GM18511 (cell line): ENCODE data around the gene ULK3.
A peak's percentile ranks its signal among the peaks of the same experiment; 100 is the strongest.

Source experiments
- ATAC-seq: cut with Tn5 transposase; IDR thresholded peaks from one replicate; pipeline ENCODE4 v1.9.1; 2021; ENCODE audit warnings: mild to moderate bottlenecking, moderate library complexity; ENCODE audit not compliant: unreplicated experiment

ULK3 gene

DNA sequence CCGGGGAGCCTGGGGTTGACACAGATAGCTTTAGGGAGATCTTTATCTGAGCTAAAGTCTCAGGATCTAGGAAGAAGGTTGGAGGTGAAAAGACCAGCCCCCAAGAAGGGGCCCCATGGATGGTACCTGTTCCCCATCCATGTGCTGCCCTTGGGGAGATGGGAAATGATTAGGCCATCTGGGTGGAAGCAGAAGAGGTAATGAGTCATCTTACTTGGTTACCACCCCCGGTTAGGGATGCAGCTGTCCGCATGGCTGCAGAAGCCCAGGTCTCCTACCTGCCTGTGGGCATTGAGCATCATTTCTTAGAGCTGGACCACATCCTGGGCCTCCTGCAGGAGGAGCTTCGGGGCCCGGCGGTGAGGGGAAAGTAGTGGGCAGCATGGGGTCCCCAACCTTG, 19.6 kb downstream of the ULK3 start:
- ATAC-seq = no peak

DNA sequence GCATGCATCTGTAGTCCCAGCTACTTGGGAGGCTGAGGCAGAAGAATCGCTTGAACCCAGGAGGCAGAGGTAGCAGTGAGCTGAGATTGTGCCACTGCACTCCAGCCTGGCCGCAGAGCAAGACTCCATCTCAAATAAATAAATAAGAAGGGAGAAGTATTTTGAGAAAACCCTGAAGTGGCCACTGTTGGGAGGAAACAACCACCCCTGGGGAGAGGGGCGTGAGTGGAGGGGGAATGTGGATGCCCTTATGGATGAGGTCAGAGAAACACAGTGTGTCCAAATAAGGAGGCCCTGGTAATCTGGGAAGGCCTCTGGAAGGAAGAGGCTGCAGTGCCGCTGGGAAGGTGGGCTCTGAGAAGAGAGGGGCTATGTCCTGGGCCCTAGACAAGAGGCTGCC, 20.7 kb downstream of the ULK3 start:
- no peak for ATAC-seq

DNA sequence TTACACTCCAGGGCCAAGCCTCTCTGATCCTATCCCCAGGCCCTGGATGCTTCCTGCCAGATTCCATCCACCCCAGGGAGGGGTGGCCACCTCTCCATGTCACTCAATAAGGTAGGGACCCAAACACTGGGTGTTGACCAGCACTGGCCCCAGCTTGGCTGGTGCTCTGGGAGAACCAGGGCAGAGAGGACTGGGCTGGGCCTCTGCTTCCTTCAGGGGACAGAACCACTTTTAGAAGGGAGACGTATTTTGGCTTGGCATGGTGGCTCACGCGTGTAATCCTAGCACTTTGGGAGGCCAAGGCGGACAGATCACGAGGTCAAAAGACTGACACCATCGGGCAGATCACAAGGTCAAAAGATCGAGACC, 21.2 kb downstream of the ULK3 start:
- no peak for ATAC-seq

DNA sequence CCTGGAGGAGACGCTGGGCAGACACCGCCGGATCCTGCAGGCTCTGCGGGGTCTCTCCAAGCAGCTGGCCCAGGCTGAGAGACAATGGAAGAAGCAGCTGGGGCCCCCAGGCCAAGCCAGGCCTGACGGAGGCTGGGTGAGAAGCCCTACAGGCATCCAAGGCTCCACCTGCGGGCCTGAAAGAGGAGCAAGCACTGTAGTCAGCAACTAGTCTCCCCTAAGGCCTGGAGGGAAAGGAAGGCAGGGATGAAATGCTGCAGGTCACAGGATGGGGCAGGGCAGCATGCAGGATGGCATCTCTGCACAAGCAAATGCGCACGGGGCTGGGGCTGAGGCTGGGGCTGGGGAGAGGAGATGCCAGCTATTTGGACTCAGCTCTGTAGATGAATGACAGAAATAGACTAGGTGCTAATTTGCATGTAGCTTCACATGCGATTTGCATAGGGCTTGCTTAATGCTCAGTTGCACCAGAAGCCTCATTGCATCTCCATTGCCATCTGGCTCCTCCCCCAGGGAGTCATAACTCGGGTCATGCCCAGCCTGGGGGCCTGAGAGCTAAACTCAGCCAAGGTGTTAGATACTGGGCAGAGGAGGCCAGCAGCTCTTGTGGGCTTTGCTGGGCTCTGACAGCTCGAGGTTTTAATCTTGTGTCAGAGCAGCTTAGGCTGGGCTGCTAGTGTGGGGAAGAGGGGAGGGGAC, 21.7 kb downstream of the ULK3 start:
- peak; percentile 90 for ATAC-seq

DNA sequence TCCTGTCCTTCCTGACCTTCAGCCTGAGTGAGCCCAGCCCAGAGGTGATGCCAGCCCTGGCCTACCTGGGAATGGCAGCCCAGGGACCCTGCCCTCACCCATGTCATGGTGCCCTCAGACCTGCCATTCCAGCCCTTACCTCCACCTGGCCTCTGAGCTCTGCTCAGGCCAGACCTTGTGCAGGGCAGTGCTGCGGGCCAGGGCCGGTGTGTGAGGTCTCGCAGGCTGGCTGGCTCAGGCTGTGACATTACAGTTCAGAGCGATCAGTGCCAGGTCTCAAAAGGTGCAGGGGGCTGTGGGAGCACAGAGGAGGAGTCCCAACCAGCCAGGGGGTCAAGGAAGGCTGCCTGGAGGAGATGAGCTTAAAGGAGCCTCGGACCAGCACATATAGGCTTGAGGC, 22.9 kb downstream of the ULK3 start:
- no peak for ATAC-seq

DNA sequence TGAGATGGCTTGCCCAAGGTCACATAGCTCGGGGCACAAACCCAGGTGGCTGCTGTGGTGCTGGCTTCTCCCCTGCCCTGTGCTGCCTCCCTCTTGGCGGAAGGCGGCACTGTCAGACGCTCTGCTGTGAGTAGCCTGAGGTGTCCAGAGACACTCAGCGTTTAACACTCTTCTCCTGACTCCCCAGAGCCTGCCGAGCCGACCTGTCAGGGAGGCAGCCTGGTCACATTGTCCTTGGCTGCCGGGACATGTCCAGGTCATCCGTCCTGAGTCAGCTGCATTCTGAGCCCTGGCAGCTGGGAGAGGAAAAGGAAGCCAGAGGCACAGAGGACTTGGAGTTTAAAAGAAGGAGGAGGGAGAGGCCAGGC, 25.6 kb downstream of the ULK3 start:
- ATAC-seq = no peak

DNA sequence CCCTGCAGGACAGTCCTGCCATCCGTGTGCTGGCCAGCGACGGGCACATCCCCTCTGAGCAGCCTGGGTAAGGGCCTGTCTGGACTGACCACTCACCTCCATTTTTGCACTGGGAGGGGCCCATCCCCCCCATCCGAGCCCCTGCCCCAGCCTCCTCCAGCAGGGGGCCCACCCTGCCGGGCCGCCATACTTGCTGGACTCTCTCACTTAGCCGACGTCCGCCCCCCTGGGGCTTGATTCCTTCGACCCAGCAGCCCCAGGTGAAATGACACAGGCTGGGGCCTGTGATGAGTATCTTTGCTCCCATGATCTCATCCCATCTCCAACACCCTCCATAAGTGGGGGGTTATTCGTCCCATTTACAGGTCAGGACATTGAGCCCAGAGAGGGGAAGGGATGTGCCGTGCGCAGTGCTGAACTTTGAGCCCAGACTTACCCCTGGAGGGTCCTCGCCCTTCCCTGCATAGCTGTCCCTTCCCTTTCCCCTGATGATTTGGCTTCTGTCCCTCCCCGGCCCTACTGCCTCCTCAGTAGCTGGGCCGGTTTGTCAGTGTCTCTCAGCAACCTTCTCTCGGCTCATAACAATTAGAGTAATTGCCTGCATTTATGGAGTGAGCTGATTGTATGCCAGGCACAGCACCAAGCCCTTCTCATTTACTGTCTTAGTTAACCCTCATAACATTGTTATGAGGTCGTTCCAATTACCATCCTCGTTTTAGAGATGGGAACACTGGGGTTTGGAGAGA, 26.2 kb downstream of the ULK3 start:
- ATAC-seq = no peak

DNA sequence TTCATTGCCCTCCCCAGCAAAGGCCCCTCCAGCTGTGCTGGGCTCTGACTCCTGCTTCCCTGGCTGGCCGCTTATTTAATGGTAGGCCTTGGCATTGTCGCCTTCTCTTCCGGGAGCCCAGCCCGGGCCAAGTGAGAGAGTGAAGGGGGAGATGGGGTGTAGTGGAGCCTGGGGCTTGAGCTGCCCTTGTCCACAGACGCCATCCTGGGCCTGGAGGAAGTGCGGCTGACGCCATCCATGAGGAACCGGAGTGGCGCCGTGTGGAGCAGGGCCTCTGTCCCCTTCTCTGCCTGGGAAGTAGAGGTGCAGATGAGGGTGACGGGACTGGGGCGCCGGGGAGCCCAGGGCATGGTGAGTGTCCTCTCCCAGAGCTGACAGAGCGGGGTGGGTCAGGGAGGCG, 27.0 kb downstream of the ULK3 start:
- no peak for ATAC-seq

DNA sequence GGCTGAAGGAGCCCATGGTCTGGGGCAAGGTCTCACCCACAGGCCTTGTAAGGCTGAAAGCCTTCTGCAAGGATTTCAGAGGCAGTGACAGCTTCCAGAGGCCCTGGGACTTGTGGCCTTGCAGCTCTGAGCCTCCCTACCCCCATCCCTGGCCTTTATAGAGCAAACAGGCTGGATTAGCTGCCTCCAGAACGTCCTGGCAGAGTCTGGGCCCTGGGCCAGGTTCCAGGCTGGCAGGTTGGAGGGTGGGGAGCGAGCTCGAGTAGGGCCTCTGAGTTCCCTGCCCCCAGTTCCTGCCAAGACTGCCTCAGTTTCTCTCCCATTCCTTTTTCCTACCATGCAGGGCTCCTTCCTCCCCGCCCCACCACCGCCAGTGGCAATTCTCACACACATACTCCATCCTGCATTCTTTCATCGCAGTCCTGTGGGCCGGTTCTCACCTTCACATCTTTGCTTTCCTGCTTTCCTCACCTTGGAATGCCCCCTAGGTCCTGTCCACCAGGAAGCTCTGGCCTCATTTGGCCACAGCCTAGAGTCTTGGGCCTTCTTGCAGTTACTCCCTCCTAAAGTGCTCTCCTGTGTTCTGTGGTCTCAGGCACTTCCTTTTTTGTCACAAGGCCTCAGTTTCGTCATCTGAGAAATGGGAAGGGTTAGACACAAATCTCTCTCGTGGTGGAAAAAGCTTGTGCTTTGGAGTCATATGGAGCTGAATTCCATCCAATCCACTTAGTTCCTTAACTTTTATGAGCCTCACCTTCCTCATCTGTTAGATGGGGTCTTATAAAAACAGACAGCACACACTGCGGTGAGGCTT, 27.6 kb downstream of the ULK3 start:
- no peak for ATAC-seq

DNA sequence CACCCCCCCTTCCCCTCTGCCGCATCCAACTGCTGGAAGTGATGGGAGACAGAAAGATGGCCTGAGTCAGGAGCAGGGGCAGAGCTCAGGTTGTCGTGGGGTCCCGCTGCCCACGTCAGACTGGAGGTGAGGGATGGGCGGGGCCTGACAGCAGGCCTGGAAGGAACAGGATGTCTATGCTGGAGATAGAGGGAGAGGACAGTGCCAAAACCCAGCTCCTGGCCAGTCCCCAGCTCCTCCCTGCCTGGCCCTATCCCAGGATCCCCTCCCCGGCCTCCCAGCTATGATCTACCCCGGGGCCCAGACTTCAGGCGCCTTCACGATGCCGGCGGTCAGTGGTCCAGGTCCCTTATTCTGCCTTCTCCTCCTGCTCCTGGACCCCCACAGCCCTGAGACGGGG, 30.4 kb downstream of the ULK3 start, which contains the start of gene LMAN1L:
TSS of gene LMAN1L (plus strand) at position 303 of the 400 bp plus-strand sequence. CDS start at position 323, 20 bp downstream.
- no peak for ATAC-seq

DNA sequence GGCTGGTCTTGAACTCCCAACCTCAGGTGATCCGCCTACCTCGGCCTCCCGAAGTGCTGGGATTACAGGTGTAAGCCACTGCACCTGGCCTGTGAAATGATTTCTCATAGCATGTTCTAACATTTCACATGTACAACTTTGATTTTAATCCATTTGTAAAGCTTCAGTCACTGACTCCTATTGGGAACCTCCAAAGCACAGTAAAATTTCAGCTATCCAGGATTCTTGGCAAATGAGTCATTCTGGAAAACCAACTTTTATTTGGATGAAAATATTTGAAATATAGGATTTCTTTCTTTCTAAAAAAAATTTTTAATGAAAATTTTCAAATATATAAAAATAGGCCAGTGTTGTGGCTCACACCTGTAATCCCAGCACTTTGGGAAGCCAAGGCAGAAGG, 33.0 kb downstream of the ULK3 start:
- no peak for ATAC-seq

DNA sequence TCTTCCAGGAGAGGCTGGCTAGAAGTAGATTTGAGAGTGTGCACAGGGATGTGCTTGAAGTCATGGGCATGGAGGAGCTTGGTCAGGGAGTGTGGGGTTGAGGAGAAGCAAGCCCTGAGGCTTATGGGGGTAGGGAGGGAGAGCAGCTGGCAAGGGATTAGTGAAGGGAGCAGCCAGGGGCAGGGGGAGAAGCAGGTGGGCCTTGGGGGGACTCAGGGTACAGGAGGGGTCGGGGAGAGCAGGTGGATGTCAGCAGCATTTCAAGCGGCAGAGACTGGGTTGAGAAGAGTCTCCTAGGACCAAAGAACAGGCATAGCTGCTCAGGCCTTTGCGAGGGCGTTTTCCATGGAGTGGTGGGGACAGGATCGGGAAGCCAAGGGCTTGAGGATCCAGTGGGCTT, 33.7 kb downstream of the ULK3 start:
- ATAC-seq = no peak

DNA sequence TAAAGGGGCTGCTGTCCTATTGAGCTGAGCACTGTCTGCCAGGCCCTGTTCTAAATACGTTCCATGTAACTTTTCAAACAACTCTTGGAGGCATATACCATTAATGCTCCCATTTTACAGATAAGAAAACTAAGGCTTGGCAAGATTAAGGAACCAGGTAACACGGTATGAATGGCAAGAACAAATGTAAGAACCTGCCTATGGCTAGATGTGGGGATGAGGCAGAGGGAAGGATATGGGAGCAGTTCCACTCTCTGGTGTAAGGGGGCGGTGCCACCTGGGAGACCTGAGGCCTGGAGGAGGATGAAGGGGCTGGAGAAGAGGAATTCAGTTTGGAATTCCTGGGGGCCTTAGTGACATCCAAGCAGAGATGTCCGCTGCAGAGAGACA, 34.1 kb downstream of the ULK3 start:
- no peak for ATAC-seq

DNA sequence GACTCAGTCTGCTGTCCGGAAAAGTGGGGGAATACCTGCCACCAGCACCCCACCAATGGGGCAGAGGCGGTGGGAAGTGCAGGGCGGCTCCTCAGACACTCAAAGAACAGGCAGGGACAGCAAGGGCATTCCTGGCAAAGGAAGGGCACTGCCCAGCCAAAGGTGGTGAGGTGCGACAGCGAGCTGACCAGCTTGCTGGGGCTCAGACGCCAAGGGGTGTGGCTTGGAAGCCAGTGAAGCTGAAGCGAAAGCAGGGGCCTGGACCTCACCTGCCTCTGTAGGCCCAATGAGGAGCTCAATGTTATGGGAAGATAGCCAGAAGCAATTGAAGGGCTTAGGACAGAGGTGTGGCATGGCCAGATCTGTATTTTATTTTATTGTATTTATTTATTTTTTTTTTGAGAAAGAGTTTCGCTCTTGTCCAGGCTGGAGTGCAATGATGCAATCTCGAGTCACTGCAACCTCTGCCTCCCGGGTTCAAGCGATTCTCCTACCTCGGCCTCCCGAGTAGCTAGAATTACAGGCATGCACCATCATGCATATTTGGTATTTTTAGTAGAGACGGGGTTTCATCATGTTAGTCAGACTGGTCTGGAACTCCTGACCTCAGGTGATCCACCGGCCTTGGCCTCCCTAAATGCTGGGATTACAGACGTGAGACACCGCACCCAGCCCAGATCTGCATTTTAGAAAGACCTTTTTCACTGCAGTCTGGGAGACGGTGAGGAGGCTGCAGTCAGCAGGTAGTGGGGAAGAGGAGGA, 34.7 kb downstream of the ULK3 start:
- no peak for ATAC-seq

DNA sequence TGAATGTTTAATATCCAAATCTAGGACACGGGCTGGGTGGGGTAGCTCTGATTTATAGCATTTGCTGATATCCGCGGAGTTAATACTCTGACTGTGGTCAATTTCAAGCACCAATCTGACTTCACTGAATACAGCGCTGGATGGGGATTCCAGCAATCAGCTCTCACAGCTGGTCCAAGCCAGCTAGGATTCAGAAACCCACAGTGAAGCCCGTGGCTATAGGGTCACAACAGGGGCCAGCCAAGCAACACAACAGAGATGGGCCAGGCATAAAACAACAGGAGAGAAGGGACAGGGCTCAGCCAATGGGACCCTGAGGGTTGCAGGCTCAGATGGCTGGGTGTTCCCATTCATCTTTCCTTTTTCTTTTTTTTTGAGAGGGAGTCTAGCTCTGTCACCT, 35.7 kb downstream of the ULK3 start:
- no peak for ATAC-seq

DNA sequence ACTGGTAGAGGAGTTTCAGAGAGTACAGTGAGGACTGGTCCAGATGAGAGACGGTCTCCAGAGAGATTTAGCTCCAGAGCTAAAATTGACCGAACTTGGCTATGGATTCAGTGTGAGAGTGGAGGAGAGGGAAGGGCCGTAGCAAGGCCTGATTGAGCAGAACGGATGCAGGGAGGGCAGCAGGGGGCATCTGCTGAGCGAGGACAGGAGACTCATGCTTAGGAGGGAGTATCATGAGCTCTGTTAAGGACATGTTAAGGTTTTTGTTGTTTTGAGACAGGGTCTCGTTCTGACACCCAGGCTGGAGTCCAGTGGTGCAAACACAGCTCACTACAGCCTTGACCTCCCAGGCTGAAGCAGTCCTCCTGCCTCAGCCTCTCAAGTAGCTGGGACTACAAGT, 38.0 kb downstream of the ULK3 start:
- no peak for ATAC-seq

DNA sequence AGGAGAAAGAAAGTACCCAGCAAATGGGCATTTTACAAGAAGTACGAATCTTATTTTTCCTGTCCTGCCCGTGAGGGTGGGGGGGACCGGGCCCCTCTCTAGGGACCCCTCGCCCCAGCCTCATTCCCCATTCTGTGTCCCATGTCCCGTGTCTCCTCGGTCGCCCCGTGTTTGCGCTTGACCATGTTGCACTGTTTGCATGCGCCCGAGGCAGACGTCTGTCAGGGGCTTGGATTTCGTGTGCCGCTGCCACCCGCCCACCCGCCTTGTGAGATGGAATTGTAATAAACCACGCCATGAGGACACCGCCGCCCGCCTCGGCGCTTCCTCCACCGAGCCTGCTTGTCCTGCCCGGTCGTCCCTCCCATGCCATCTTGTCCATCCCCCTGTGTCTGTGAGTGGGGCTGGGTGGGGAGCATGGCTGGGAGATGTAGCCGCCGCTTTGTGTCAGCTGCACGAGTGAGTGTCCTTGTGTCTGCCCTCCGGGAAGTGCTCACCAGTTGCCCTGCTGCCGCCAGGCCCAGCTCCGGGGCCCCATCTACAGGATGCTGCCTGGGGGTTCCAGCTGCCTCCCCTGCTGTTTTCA, 40.0 kb downstream of the ULK3 start:
- ATAC-seq = no peak

DNA sequence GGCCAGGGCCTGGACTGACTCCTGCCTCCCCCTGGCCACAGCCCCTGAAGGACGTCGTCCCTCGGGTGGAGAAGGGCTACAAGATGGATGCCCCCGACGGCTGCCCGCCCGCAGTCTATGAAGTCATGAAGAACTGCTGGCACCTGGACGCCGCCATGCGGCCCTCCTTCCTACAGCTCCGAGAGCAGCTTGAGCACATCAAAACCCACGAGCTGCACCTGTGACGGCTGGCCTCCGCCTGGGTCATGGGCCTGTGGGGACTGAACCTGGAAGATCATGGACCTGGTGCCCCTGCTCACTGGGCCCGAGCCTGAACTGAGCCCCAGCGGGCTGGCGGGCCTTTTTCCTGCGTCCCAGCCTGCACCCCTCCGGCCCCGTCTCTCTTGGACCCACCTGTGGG, 40.7 kb downstream of the ULK3 start:
- no peak for ATAC-seq

DNA sequence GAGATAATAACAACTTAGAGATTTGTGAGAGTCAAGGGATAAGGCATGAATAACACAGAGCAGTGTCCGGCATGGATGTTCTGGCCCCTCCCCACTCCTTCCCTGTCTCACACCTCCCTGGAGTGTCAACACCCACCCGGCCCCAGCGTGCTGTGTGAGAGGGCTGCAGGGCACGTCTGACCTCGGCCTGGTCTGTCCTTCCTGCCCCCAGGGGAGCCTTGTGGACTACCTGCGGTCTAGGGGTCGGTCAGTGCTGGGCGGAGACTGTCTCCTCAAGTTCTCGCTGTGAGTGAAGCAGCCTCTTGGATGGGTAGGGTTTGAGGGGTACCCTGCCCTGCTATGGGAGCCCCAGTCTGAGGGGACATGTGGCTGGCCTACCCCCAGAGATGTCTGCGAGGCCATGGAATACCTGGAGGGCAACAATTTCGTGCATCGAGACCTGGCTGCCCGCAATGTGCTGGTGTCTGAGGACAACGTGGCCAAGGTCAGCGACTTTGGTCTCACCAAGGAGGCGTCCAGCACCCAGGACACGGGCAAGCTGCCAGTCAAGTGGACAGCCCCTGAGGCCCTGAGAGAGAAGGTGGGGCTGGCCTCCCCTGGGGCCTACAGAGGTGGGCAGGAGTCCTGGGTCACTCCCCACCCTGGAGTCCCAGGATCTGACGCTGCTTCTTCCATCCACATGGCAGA, 41.5 kb downstream of the ULK3 start:
- ATAC-seq = no peak

DNA sequence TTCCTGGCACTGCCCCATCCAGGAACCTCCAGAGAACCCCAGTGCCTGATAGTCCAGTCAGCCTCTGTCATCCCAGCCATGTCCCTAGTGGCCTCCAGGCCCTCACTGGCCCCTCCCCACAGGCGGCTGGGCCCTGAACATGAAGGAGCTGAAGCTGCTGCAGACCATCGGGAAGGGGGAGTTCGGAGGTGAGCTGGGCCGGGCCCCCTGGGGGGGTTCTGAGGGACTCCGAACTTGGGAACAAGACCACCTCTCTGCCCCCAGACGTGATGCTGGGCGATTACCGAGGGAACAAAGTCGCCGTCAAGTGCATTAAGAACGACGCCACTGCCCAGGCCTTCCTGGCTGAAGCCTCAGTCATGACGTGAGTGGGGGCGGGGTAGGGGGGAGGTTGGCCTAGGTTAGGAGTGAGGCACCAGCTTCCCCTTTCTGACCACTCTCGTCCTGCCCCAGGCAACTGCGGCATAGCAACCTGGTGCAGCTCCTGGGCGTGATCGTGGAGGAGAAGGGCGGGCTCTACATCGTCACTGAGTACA, 42.3 kb downstream of the ULK3 start:
- ATAC-seq = no peak
